SK-N-SH treated with all-trans-retinoic acid at 6 μM for 48 hours (cell line): ENCODE results near the gene PABPN1L.
A peak's percentile ranks its signal among the peaks of the same experiment; 100 is the strongest.

Experiments
- ATAC-seq: fragments of 200-7000 bp; cut with Tn5 transposase; 3 replicates; pipeline ENCODE4 v1.9.1; 2020; ENCODE audit warnings: mild to moderate bottlenecking, moderate library complexity
- ARNTL ChIP-seq: fragments of 450-650 bp; formaldehyde crosslinking; IDR thresholded peaks from 2 replicates; pipeline ENCODE4 v1.5.0; 2020; ENCODE audit warnings: low read depth, mild to moderate bottlenecking, moderate library complexity, borderline replicate concordance
- BACH2 ChIP-seq: fragments of 250-450 bp; sonication (Bioruptor Pico); IDR thresholded peaks from 2 replicates; pipeline ENCODE4 v1.9.0; 2021; ENCODE audit warnings: mild to moderate bottlenecking, borderline replicate concordance
- ESRRG ChIP-seq: fragments of 250-450 bp; sonication (Bioruptor Pico); IDR thresholded peaks from 2 replicates; pipeline ENCODE4 v1.6.1; 2021; ENCODE audit warnings: mild to moderate bottlenecking
- GLIS3 ChIP-seq: fragments of 250-450 bp; sonication (Bioruptor Pico); IDR thresholded peaks from 2 replicates; pipeline ENCODE4 v1.5.0; 2020; ENCODE audit warnings: mild to moderate bottlenecking, moderate library complexity
- ISL1 ChIP-seq: fragments of 250-450 bp; sonication (Bioruptor Pico); IDR thresholded peaks from 2 replicates; pipeline ENCODE4 v2.1.2; 2022; ENCODE audit warnings: mild to moderate bottlenecking, moderate library complexity
- OSR1 ChIP-seq: fragments of 250-450 bp; sonication (Bioruptor Pico); IDR thresholded peaks from 2 replicates; pipeline ENCODE4 v1.8.0; 2022; ENCODE audit warnings: moderate library complexity, mild to moderate bottlenecking, inconsistent platforms
- PPARA ChIP-seq: fragments of 250-450 bp; sonication (Bioruptor Pico); IDR thresholded peaks from 2 replicates; pipeline ENCODE4 v1.5.0; 2020; ENCODE audit warnings: mild to moderate bottlenecking, borderline replicate concordance
- RARB ChIP-seq: fragments of 250-450 bp; sonication (Bioruptor Pico); IDR thresholded peaks from 2 replicates; pipeline ENCODE4 v1.8.0; 2021; ENCODE audit warnings: mild to moderate bottlenecking, moderate library complexity
- SNAI2 ChIP-seq: fragments of 250-450 bp; sonication (Bioruptor Pico); IDR thresholded peaks from 2 replicates; pipeline ENCODE4 v1.5.0; 2020; ENCODE audit warnings: mild to moderate bottlenecking, moderate library complexity
- TCF4 ChIP-seq: fragments of 250-450 bp; sonication (Bioruptor Pico); IDR thresholded peaks from 2 replicates; pipeline ENCODE4 v1.8.0; 2021; ENCODE audit warnings: mild to moderate bottlenecking, moderate library complexity, borderline replicate concordance
- TOX ChIP-seq: fragments of 250-450 bp; sonication (Bioruptor Pico); IDR thresholded peaks from 2 replicates; pipeline ENCODE4 v1.8.0; 2021; ENCODE audit warnings: mild to moderate bottlenecking, moderate library complexity, borderline replicate concordance
- ZC3H10 ChIP-seq: fragments of 250-450 bp; sonication (Bioruptor Pico); IDR thresholded peaks from 2 replicates; pipeline ENCODE4 v1.5.1; 2021; ENCODE audit warnings: mild to moderate bottlenecking, moderate library complexity
- ZFP30 ChIP-seq: fragments of 450-650 bp; formaldehyde crosslinking; IDR thresholded peaks from 2 replicates; pipeline ENCODE4 v1.5.0; 2022; ENCODE audit warnings: mild to moderate bottlenecking, moderate library complexity
- ZNF565 ChIP-seq: fragments of 450-650 bp; formaldehyde crosslinking; conservative IDR thresholded peaks from 2 replicates; pipeline ENCODE4 v1.5.0; 2020; ENCODE audit warnings: low read depth, mild to moderate bottlenecking, moderate library complexity
- ZNF70 ChIP-seq: fragments of 450-650 bp; formaldehyde crosslinking; IDR thresholded peaks from 2 replicates; pipeline ENCODE4 v1.5.0; 2020; ENCODE audit warnings: mild to moderate bottlenecking, moderate library complexity
- ZNF8 ChIP-seq: fragments of 450-650 bp; formaldehyde crosslinking; IDR thresholded peaks from 2 replicates; pipeline ENCODE4 v1.5.0; 2020; ENCODE audit warnings: mild to moderate bottlenecking, moderate library complexity
- TF ChIP-seq, protein P1 (sequence below): fragments of 250-450 bp; sonication (Bioruptor Pico); IDR thresholded peaks from 2 replicates; pipeline ENCODE4 v1.5.1; 2021; ENCODE audit warnings: mild to moderate bottlenecking, moderate library complexity
- TF ChIP-seq, protein P2 (sequence below): fragments of 250-450 bp; sonication (Bioruptor Pico); IDR thresholded peaks from 2 replicates; pipeline ENCODE4 v1.8.0; 2021; ENCODE audit warnings: low read depth, mild to moderate bottlenecking, moderate library complexity, borderline replicate concordance
- TF ChIP-seq, protein P3 (sequence below): fragments of 250-450 bp; sonication (Bioruptor Pico); IDR thresholded peaks from 2 replicates; pipeline ENCODE4 v1.5.1; 2020; ENCODE audit warnings: low read depth, mild to moderate bottlenecking, moderate library complexity
- TF ChIP-seq, protein P4 (sequence below): fragments of 250-450 bp; sonication (Bioruptor Pico); IDR thresholded peaks from 2 replicates; pipeline ENCODE4 v1.8.0; 2020; ENCODE audit warnings: mild to moderate bottlenecking, moderate library complexity, borderline replicate concordance

PABPN1L gene

DNA sequence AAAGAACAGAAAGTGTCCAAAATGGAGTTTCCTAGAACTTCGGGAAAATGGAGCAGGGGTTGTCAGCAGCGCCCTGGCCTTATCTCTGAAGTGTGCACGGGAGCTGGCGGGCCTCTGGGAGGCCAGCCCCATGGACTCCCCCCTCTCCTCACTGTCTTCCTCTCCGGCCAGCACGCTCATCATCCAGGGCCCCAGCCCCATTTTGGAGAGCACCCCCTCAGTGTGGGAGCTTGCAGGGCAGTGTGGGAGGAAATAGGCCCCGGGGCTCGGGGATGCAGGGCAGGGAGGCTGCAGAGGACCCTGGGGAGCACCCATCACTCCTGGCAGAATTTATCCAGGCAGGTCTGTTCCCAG, 4.9 kb upstream of the PABPN1L start:
- ATAC-seq, result peak; percentile 32
- TF ChIP-seq ZNF70 (CRISPR knock-in tag), result no peak
- TF ChIP-seq, protein P1, sequence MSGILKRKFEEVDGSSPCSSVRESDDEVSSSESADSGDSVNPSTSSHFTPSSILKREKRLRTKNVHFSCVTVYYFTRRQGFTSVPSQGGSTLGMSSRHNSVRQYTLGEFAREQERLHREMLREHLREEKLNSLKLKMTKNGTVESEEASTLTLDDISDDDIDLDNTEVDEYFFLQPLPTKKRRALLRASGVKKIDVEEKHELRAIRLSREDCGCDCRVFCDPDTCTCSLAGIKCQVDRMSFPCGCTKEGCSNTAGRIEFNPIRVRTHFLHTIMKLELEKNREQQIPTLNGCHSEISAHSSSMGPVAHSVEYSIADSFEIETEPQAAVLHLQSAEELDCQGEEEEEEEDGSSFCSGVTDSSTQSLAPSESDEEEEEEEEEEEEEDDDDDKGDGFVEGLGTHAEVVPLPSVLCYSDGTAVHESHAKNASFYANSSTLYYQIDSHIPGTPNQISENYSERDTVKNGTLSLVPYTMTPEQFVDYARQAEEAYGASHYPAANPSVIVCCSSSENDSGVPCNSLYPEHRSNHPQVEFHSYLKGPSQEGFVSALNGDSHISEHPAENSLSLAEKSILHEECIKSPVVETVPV, result no peak
- TF ChIP-seq, protein P2, sequence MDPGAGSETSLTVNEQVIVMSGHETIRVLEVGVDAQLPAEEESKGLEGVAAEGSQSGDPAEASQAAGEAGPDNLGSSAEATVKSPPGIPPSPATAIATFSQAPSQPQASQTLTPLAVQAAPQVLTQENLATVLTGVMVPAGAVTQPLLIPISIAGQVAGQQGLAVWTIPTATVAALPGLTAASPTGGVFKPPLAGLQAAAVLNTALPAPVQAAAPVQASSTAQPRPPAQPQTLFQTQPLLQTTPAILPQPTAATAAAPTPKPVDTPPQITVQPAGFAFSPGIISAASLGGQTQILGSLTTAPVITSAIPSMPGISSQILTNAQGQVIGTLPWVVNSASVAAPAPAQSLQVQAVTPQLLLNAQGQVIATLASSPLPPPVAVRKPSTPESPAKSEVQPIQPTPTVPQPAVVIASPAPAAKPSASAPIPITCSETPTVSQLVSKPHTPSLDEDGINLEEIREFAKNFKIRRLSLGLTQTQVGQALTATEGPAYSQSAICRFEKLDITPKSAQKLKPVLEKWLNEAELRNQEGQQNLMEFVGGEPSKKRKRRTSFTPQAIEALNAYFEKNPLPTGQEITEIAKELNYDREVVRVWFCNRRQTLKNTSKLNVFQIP (CRISPR knock-in tag), result no peak
- TF ChIP-seq ZNF8, result no peak
- no peak for TF ChIP-seq ARNTL (CRISPR knock-in tag)

DNA sequence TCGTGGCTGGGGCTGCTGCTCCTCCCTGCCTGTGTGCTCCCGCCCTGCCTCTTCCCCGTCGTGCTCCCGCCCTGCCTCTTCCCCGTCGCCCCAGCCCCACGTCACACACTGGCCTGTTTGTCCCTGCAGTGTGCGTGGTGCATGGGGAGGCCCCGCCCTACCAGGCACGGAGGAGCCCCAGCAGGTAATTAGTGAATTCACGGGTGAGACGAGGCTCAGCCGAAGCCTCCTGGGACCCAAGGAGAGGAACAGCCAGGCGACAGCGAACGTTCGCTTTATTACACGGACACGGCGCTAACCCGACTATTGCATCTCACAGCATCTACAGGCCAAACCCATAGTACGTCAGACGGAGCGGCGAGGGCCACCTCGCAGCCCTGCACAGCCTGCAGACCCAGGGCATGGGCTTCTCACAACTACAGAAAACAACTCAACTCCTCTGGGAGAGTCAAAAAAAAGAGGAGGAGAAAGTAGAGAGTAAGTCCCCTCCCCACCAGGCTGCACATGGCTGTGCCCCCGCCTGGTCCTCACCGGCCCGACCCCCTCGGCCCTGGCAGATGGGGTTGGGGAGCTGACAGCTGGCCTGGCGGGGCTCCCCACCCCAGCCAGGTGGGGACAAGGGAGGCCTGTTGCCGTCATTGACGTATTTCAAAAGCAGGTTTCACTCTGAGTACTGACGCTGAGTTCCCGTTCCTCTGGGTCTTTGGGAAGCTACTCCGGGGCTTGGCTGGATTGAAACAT, 4.3 kb upstream of the PABPN1L start:
- TF ChIP-seq, protein P3, sequence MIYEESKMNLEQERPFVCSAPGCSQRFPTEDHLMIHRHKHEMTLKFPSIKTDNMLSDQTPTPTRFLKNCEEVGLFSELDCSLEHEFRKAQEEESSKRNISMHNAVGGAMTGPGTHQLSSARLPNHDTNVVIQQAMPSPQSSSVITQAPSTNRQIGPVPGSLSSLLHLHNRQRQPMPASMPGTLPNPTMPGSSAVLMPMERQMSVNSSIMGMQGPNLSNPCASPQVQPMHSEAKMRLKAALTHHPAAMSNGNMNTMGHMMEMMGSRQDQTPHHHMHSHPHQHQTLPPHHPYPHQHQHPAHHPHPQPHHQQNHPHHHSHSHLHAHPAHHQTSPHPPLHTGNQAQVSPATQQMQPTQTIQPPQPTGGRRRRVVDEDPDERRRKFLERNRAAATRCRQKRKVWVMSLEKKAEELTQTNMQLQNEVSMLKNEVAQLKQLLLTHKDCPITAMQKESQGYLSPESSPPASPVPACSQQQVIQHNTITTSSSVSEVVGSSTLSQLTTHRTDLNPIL (CRISPR knock-in tag), result no peak
- TF ChIP-seq OSR1 (CRISPR knock-in tag) (no peak), ZNF565 (CRISPR knock-in tag) (no peak), TCF4 (CRISPR knock-in tag) (no peak)
- ATAC-seq, result peak; percentile 47

DNA sequence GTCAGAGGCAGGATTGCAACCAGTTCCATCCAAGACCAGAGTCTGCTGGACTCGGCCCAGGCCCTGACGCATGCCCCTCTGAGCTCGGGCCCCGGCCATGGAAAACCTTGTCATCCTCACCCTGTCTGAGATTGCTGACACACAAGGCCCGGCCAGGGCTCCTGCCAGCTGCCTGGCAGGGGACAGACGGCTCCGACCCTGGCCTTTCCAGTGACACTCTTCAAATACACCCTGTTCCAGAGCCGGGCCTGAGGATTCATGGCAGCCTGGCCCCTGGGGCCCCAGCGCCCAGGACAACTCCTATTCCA, 3.2 kb upstream of the PABPN1L start:
- no peak for TF ChIP-seq ZNF8
- TF ChIP-seq ZFP30 (CRISPR knock-in tag), result no peak
- no peak for TF ChIP-seq SNAI2 (CRISPR knock-in tag)
- TF ChIP-seq ZNF70 (CRISPR knock-in tag), result no peak
- TF ChIP-seq ISL1 (CRISPR knock-in tag), result no peak
- TF ChIP-seq ESRRG (CRISPR knock-in tag), result no peak
- TF ChIP-seq, protein P2 (CRISPR knock-in tag), result no peak
- ATAC-seq, result no peak

DNA sequence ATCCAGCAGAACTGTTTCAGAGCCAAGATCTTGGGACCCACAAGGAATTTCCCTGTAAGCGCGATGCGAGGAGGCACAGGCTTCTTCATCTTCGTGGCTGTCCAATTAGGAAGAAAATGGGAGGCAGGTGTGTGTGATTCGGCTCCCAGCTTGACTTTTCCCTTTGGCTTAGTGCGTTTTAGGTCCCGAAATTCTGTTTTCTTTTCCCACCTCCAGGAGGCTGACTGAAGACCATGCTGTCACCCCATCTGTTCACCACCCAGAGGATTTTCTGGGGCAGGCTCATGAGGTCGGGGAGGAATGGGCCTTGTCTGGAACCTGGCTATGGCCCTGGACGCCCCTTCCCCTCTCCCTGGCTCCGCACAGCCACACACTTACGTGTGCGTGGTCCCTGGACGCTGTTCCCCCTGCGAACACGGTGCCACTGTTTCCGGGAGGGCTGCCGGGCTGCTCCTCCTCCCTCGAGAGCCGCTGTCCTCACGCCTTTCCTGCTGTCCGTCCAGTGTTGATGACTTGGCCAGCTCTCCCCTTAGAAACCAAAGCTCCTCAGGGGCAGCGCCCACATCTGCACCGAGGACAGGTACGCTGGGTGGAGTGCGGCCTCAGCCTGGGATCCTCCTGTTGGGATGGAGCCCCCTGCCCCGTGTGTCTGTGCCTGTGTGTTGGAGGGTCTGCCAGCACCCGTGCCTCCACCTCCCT, 2.7 kb upstream of the PABPN1L start:
- no peak for ATAC-seq
- TF ChIP-seq ZFP30 (CRISPR knock-in tag) (no peak), GLIS3 (CRISPR knock-in tag) (no peak)

DNA sequence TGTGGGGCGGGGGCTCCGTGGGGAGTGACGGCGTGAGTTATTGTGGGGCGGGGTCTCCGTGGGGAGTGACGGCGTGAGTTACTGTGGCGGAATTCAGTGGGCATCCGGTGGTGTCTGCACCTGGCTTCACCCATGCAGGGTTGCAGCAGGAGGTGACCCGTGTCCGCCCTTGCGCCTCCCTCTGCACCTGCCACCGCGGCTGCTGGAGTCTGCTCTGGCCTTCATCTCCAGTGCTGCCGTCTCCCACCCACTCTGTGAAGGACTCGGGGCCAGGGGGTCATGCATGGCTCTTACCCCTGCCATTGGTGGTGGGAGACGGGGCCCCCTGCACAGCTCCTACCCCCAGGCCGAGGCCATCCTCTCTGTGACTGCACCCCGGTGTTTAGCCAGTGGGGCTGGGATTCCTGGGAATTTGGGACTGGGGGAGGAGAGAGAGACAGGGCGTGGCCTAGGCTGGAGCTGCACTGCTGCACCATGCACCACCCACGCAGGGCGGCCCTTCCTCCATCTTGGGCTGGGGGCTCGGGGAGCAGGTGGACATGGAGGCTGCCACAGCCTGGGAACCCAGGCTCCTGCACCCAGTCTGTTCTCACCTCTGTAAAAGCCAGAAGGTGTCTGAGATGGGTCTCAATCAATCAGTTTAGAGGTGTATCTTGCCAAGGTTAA, 1.3 kb upstream of the PABPN1L start:
- TF ChIP-seq OSR1 (CRISPR knock-in tag) (no peak), ISL1 (CRISPR knock-in tag) (no peak), TOX (CRISPR knock-in tag) (no peak), ZNF8 (no peak), ESRRG (CRISPR knock-in tag) (no peak), SNAI2 (CRISPR knock-in tag) (no peak), ZC3H10 (CRISPR knock-in tag) (no peak), PPARA (CRISPR knock-in tag) (no peak), RARB (CRISPR knock-in tag) (no peak), ARNTL (CRISPR knock-in tag) (no peak), BACH2 (no peak), ZNF565 (CRISPR knock-in tag) (no peak)
- TF ChIP-seq, protein P4, sequence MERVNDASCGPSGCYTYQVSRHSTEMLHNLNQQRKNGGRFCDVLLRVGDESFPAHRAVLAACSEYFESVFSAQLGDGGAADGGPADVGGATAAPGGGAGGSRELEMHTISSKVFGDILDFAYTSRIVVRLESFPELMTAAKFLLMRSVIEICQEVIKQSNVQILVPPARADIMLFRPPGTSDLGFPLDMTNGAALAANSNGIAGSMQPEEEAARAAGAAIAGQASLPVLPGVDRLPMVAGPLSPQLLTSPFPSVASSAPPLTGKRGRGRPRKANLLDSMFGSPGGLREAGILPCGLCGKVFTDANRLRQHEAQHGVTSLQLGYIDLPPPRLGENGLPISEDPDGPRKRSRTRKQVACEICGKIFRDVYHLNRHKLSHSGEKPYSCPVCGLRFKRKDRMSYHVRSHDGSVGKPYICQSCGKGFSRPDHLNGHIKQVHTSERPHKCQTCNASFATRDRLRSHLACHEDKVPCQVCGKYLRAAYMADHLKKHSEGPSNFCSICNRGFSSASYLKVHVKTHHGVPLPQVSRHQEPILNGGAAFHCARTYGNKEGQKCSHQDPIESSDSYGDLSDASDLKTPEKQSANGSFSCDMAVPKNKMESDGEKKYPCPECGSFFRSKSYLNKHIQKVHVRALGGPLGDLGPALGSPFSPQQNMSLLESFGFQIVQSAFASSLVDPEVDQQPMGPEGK (CRISPR knock-in tag), result no peak
- no peak for ATAC-seq
